ENCODE results near the gene CRYZ.
"Not testable (repeated sequence)": the region's sequence is repeated elsewhere in the genome, so short reads cannot be mapped to it uniquely, and the experiment has no call there.

CRYZ gene

GRCh38 chr1:74684301-74684700, 48.5 kb downstream of the CRYZ start:
- FAIRE-seq (no peak), DNase-seq (ENCODE audit: insufficient read length, low spot score) (no peak)
- no peak for TF ChIP-seq SPI1 (IDR thresholded peaks at IDR 0.05; ENCODE audit: low read depth, low read length)

DNA sequence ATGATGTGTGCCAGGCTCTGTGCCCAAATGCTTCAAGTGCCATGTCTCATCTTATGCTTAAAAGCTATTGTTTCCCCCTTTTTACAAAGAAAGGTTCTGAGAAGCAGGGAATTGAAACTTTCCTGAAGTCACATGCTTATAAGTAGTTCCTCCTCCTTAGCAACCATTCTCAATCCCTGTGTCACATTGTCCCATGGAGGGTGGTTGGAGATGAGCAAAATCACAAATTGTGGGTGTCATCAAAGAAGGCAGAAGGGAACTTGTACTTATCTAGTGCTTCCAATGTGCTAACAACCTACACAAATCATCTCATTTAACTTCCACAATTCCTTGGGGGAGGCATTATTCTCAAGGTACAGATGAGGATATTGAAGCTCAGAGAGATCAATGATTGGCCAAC, 49.2 kb downstream of the CRYZ start:
- DNase-seq (ENCODE audit: insufficient read length, low spot score): no peak
- FAIRE-seq: no peak

DNA sequence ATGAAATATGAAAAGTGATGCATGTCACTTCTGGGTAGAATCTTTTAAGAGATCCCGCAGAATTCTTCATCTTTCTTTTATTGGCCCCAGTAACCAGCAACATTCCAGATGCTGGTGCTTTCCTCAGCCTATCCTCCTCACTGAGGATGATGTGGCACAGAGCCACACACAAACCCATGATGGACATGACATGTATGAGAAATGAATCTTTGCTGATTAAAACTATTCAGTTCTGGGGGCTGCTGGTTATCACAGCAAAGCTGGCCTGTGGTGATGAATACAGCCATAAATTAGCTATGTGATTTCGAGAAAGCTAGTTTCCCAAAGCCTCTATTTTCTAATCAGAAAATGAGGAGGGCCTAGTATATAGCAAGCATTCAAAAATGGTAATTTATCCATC, 51.0 kb downstream of the CRYZ start:
- no peak for FAIRE-seq
- DNase-seq (ENCODE audit: insufficient read length, low spot score): no peak
- TF ChIP-seq SPI1 (IDR thresholded peaks at IDR 0.05; ENCODE audit: low read depth, low read length): no peak
- TF ChIP-seq PAX5 (IDR thresholded peaks at IDR 0.05; ENCODE audit: insufficient read depth, low read length, severe bottlenecking): no peak
- TF ChIP-seq POLR2A (IDR thresholded peaks at IDR 0.05; ENCODE audit: low read depth, low read length): no peak
- TF ChIP-seq POLR2AphosphoS5 (IDR thresholded peaks at IDR 0.05; ENCODE audit: low read depth, low read length): no peak
- no peak for TF ChIP-seq TAF1 (IDR thresholded peaks at IDR 0.05; ENCODE audit: low read depth, low read length)
- no peak for TF ChIP-seq POU2F2 (IDR thresholded peaks at IDR 0.05; ENCODE audit: low read depth, low read length)

More for the DNA sequence above, 49.2 kb downstream of the CRYZ start:
- TF ChIP-seq SPI1 (IDR thresholded peaks at IDR 0.05; ENCODE audit: low read depth, low read length) (no peak), POLR2AphosphoS5 (IDR thresholded peaks at IDR 0.05; ENCODE audit: low read depth, low read length) (no peak), TAF1 (IDR thresholded peaks at IDR 0.05; ENCODE audit: low read depth, low read length) (no peak), POU2F2 (IDR thresholded peaks at IDR 0.05; ENCODE audit: low read depth, low read length) (no peak), POLR2A (IDR thresholded peaks at IDR 0.05; ENCODE audit: low read depth, low read length) (no peak)

GRCh38 chr1:74681449-74681848, 51.4 kb downstream of the CRYZ start:
- DNase-seq (ENCODE audit: insufficient read length, low spot score) (peak; percentile 10), FAIRE-seq (no peak)
- no peak for TF ChIP-seq POU2F2 (IDR thresholded peaks at IDR 0.05; ENCODE audit: low read depth, low read length)
- TF ChIP-seq SPI1 (IDR thresholded peaks at IDR 0.05; ENCODE audit: low read depth, low read length): peak; percentile 93

DNA sequence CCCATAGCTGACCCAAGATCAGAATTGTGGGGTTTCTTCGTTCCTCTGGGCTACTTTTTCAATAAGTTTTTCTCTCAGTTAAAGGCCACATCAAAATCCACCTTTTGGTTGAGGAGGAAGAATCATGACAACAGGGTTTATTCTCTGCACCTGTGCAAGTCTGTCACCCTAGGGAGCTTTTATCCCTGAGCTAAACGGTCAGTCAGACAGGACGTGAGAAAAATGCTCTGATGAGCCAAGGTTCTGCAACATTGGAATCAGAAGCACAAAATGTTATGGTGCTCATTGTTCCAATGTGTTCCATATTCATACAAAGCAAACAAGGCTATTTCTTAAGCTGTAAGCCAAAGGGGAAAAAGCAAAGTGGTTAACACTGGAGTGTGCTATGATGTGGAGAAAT, 51.8 kb downstream of the CRYZ start:
- no peak for TF ChIP-seq POU2F2 (IDR thresholded peaks at IDR 0.05; ENCODE audit: low read depth, low read length)
- no peak for TF ChIP-seq PAX5 (IDR thresholded peaks at IDR 0.05; ENCODE audit: insufficient read depth, low read length, severe bottlenecking)
- no peak for TF ChIP-seq POLR2A (IDR thresholded peaks at IDR 0.05; ENCODE audit: low read depth, low read length)
- TF ChIP-seq POLR2AphosphoS5 (IDR thresholded peaks at IDR 0.05; ENCODE audit: low read depth, low read length): no peak
- no peak for TF ChIP-seq TAF1 (IDR thresholded peaks at IDR 0.05; ENCODE audit: low read depth, low read length)
- no peak for TF ChIP-seq SPI1 (IDR thresholded peaks at IDR 0.05; ENCODE audit: low read depth, low read length)
- DNase-seq (ENCODE audit: insufficient read length, low spot score) (no peak), FAIRE-seq (peak; percentile 76)

DNA sequence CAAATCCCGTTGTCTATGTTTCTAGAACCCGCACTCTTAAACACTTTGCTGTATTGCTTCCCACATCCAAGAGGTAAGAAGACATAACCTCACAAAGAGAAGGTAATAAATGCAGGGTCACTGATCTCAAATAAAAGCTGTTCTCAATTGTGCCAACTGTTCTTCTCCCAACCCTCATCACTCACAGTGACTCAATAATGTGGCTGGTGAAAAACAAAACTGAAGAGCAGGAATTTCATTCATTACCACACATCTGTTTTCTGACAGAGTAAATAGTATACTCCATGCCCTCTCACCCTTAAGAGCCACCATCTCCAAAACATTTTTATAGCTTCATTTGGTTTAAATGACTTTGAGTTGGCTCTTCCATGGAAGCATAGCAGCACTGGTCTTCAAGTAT, 53.0 kb downstream of the CRYZ start:
- no peak for TF ChIP-seq PAX5 (IDR thresholded peaks at IDR 0.05; ENCODE audit: insufficient read depth, low read length, severe bottlenecking)
- DNase-seq (ENCODE audit: insufficient read length, low spot score) (no peak), FAIRE-seq (no peak)

GRCh38 chr1:74677926-74678325, 54.9 kb downstream of the CRYZ start:
- DNase-seq (ENCODE audit: insufficient read length, low spot score): no peak
- no peak for TF ChIP-seq POU2F2 (IDR thresholded peaks at IDR 0.05; ENCODE audit: low read depth, low read length)
- no peak for TF ChIP-seq TAF1 (IDR thresholded peaks at IDR 0.05; ENCODE audit: low read depth, low read length)
- no peak for TF ChIP-seq SPI1 (IDR thresholded peaks at IDR 0.05; ENCODE audit: low read depth, low read length)
- TF ChIP-seq POLR2A (IDR thresholded peaks at IDR 0.05; ENCODE audit: low read depth, low read length): no peak
- TF ChIP-seq PAX5 (IDR thresholded peaks at IDR 0.05; ENCODE audit: insufficient read depth, low read length, severe bottlenecking): no peak
- no peak for TF ChIP-seq POLR2AphosphoS5 (IDR thresholded peaks at IDR 0.05; ENCODE audit: low read depth, low read length)
- FAIRE-seq: no peak

- TF ChIP-seq PAX5 (IDR thresholded peaks at IDR 0.05; ENCODE audit: insufficient read depth, low read length, severe bottlenecking) (no peak), POU2F2 (IDR thresholded peaks at IDR 0.05; ENCODE audit: low read depth, low read length) (no peak), SPI1 (IDR thresholded peaks at IDR 0.05; ENCODE audit: low read depth, low read length) (peak; percentile 74)
- DNase-seq (ENCODE audit: insufficient read length, low spot score): no peak
- FAIRE-seq: peak; percentile 45
Observed at GRCh38 chr1:74674278-74675048, 58.4 kb downstream of the CRYZ start.

GRCh38 chr1:74673351-74674111, 59.3 kb downstream of the CRYZ start, which contains the start of gene ERICH3:
TSS of gene ERICH3 (minus strand) at chr1:74673792. CDS start at chr1:74673519, 273 bp downstream.
- TF ChIP-seq POU2F2 (IDR thresholded peaks at IDR 0.05; ENCODE audit: low read depth, low read length) (no peak), PAX5 (IDR thresholded peaks at IDR 0.05; ENCODE audit: insufficient read depth, low read length, severe bottlenecking) (no peak), TAF1 (IDR thresholded peaks at IDR 0.05; ENCODE audit: low read depth, low read length) (no peak), POLR2A (IDR thresholded peaks at IDR 0.05; ENCODE audit: low read depth, low read length) (no peak), POLR2AphosphoS5 (IDR thresholded peaks at IDR 0.05; ENCODE audit: low read depth, low read length) (no peak), SPI1 (IDR thresholded peaks at IDR 0.05; ENCODE audit: low read depth, low read length) (no peak)
- DNase-seq (ENCODE audit: insufficient read length, low spot score) (no peak), FAIRE-seq (peak; percentile 28)

DNA sequence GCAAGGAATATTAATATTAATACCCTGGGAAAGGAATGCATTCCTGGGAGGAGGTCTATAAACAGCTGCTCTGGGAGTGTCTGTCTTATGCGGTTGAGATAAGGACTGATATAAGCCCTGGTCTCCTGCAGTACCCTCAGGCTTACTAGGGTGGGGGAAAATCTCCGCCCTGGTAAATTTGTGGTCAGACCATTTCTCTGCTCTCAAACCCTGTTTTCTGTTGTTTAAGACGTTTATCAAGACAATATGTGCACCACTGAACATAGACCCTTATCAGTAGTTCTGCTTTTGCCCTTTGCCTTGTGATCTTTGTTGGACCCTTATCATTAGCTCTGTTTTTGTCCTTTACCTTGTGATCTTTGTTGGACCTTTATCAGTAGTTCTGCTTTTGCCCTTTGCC, 62.0 kb downstream of the CRYZ start:
- FAIRE-seq; DNase-seq (ENCODE audit: insufficient read length, low spot score): not testable (repeated sequence)

All from GM12891 (cell line).